Hepatocyte (in vitro differentiated cells): ENCODE measurements around the gene STXBP6. TPM values are rescaled to one million over a fixed set of nuclear protein-coding genes. Genes with fewer than 3 reads are reported as not detected.
"Not testable (repeated sequence)": the region's sequence is repeated elsewhere in the genome, so short reads cannot be mapped to it uniquely, and the experiment has no call there.

Experiments
- DNase-seq: peaks from one replicate; pipeline ENCODE4 v3.0.0-alpha.2; 2016; ENCODE audit warnings: low spot score
- H2AFZ ChIP-seq: fragments of 200-600 bp; sonication (generic); 2 replicates; pipeline ENCODE4 v1.6.0; 2016; ENCODE audit warnings: antibody characterized with exemption, mild to moderate bottlenecking
- H3K27ac ChIP-seq: fragments of 200-600 bp; sonication (generic); 2 replicates; pipeline ENCODE4 v1.5.1; 2016; ENCODE audit warnings: mild to moderate bottlenecking
- H3K27me3 ChIP-seq: fragments of 200-600 bp; sonication (generic); 2 replicates; pipeline ENCODE4 v1.6.1; 2016
- H3K36me3 ChIP-seq: fragments of 200-600 bp; sonication (generic); replicated peaks from 2 replicates; pipeline ENCODE4 v1.5.1; 2016; ENCODE audit warnings: low read depth; ENCODE audit not compliant: insufficient read depth
- H3K4me1 ChIP-seq: fragments of 200-600 bp; sonication (generic); 2 replicates; pipeline ENCODE4 v1.5.1; 2016; ENCODE audit warnings: mild to moderate bottlenecking, moderate library complexity; ENCODE audit not compliant: insufficient read depth
- H3K4me2 ChIP-seq: fragments of 200-600 bp; sonication (generic); 2 replicates; pipeline ENCODE4 v1.6.0; 2016
- H3K4me3 ChIP-seq: fragments of 200-600 bp; sonication (generic); 2 replicates; pipeline ENCODE4 v1.5.1; 2016; ENCODE audit warnings: mild to moderate bottlenecking
- H3K79me2 ChIP-seq: fragments of 200-600 bp; sonication (generic); 2 replicates; pipeline ENCODE4 v1.6.0; 2017; ENCODE audit warnings: mild to moderate bottlenecking
- H3K9me2 ChIP-seq: fragments of 200-600 bp; sonication (generic); replicated peaks from 2 replicates; pipeline ENCODE4 v1.6.0; 2017; ENCODE audit warnings: mild to moderate bottlenecking; ENCODE audit not compliant: insufficient read depth
- H3K9me3 ChIP-seq: fragments of 200-600 bp; sonication (generic); 2 replicates; pipeline ENCODE4 v1.5.1; 2016; ENCODE audit warnings: low read depth, mild to moderate bottlenecking
- H4K20me1 ChIP-seq: fragments of 200-600 bp; sonication (generic); 2 replicates; pipeline ENCODE4 v1.6.0; 2016; ENCODE audit warnings: mild to moderate bottlenecking; ENCODE audit not compliant: insufficient read depth, poor library complexity, severe bottlenecking
- EZH2 ChIP-seq: fragments of 200-600 bp; sonication (generic); IDR thresholded peaks from 2 replicates; pipeline ENCODE4 v1.6.1; 2016; ENCODE audit warnings: antibody characterized with exemption, mild to moderate bottlenecking, borderline replicate concordance
- EZH2phosphoT487 ChIP-seq: fragments of 200-600 bp; sonication (generic); IDR thresholded peaks from one replicate; pipeline ENCODE4 v1.6.1; 2018; ENCODE audit warnings: antibody characterized with exemption, mild to moderate bottlenecking, low read depth, moderate library complexity; ENCODE audit not compliant: unreplicated experiment, severe bottlenecking
- WGBS: methylation state at CpG from one replicate; pipeline ENCODE4 v1.1.6; 2016; ENCODE audit warnings: low lambda C conversion rate; ENCODE audit errors: missing lambda C conversion rate; 5-methylcytosine and 5-hydroxymethylcytosine counted together
- polyA plus RNA-seq: library from polyadenylated mRNA; unstranded; fragments of >200 nt; fragmentation: Nextera tagmentation; extraction: Ambion mirVana; gene quantifications from 2 replicates; pipeline ENCODE4 v1.2.1, GENCODE V29; 2016
- total RNA-seq: library from RNA; depleted of rRNA; stranded (reverse); fragments of >200 nt; gene quantifications from 2 replicates; pipeline ENCODE4 v1.2.3, GENCODE V29; 2014
- TF ChIP-seq, protein P1 (sequence below): fragments of 200-600 bp; sonication (generic); IDR thresholded peaks from 2 replicates; pipeline ENCODE4 v1.5.1; 2016; ENCODE audit warnings: antibody characterized with exemption, mild to moderate bottlenecking; ENCODE audit not compliant: poor library complexity

STXBP6 gene
- total and polyA plus RNA-seq, 2 experiments from 2014 or later: 34.1 to 44.9 TPM

DNA sequence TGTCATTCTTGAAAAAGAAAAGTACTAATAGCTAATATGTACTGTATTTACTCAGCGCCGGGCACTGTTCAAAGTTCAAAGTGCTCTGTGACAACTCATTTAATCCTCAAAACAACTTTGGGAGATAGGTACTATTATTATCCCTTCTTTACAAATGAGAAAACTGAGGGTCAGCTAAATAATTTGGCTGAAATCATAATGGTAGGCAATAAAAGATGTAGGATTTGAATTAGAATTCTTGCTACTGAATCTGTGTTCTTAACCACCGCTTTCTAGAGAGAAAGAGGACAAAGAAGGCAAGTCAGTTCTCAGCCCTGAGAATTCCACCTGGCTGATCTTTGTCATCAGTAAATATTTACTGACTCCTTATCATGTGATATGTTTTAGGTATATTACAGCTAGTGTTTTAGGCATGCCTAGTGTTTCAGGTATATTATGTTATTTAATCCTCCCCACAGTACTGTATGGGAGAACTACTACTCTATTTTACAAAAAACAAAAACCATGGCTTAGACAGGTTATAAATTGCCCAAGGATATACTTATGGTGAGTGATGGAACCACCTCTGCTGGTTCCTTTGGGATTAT is 210.2 kb downstream of the STXBP6 start:
- Histone ChIP-seq H2AFZ (no peak overlapping the region), H3K4me1 (peaks cover 27% of the 10 kb centered on the region), H3K9me3 (no peaks in the 10 kb centered on the region), H4K20me1 (no peaks in the 10 kb centered on the region), H3K27me3 (no peaks in the 10 kb centered on the region), H3K4me3 (no peak overlapping the region), H3K9me2 (no peaks in the 10 kb centered on the region), H3K4me2 (peak overlapping the region; percentile 62), H3K79me2 (no peaks in the 10 kb centered on the region), H3K36me3 (no peaks in the 10 kb centered on the region), H3K27ac (peak overlapping the region; percentile 75)
- no peak for TF ChIP-seq EZH2
- no peak for TF ChIP-seq EZH2phosphoT487
- TF ChIP-seq, protein P1, sequence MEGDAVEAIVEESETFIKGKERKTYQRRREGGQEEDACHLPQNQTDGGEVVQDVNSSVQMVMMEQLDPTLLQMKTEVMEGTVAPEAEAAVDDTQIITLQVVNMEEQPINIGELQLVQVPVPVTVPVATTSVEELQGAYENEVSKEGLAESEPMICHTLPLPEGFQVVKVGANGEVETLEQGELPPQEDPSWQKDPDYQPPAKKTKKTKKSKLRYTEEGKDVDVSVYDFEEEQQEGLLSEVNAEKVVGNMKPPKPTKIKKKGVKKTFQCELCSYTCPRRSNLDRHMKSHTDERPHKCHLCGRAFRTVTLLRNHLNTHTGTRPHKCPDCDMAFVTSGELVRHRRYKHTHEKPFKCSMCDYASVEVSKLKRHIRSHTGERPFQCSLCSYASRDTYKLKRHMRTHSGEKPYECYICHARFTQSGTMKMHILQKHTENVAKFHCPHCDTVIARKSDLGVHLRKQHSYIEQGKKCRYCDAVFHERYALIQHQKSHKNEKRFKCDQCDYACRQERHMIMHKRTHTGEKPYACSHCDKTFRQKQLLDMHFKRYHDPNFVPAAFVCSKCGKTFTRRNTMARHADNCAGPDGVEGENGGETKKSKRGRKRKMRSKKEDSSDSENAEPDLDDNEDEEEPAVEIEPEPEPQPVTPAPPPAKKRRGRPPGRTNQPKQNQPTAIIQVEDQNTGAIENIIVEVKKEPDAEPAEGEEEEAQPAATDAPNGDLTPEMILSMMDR: no peak
- peak; percentile 40 for DNase-seq
- WGBS: 47% methylated on average over 3 of the region's 3 CpGs

- WGBS: 17% methylated on average over 4 of the region's 4 CpGs
- peaks cover 27% of the 10 kb centered on the region for H3K4me1 ChIP-seq
- no peak overlapping the region for H2AFZ ChIP-seq
- H3K9me3 ChIP-seq: no peaks in the 10 kb centered on the region
- no peak overlapping the region for H3K4me3 ChIP-seq
- H3K9me2 ChIP-seq: no peaks in the 10 kb centered on the region
- H4K20me1 ChIP-seq: no peaks in the 10 kb centered on the region
- no peaks in the 10 kb centered on the region for H3K36me3 ChIP-seq
- no peaks in the 10 kb centered on the region for H3K79me2 ChIP-seq
- TF ChIP-seq EZH2phosphoT487 (no peak), EZH2 (no peak)
- TF ChIP-seq, protein P1: no peak
- H3K4me2 ChIP-seq: peak overlapping the region; percentile 62
- H3K27ac ChIP-seq: peak overlapping the region; percentile 75
- no peak for DNase-seq
- H3K27me3 ChIP-seq: no peaks in the 10 kb centered on the region
These were observed 210.9 kb downstream of the STXBP6 start for GRCh38 chr14:24838945-24839616.

GRCh38 chr14:24837280-24838046 is 212.5 kb downstream of the STXBP6 start:
- Histone ChIP-seq H3K27ac (no peak overlapping the region), H4K20me1 (no peaks in the 10 kb centered on the region), H3K9me2 (no peaks in the 10 kb centered on the region), H2AFZ (no peak overlapping the region), H3K9me3 (no peaks in the 10 kb centered on the region), H3K4me2 (no peak overlapping the region), H3K4me1 (peaks cover 19% of the 10 kb centered on the region), H3K36me3 (no peaks in the 10 kb centered on the region), H3K4me3 (no peak overlapping the region), H3K79me2 (no peaks in the 10 kb centered on the region), H3K27me3 (no peaks in the 10 kb centered on the region)
- no peak for DNase-seq
- no peak for TF ChIP-seq EZH2phosphoT487
- TF ChIP-seq EZH2: no peak
- TF ChIP-seq, protein P1: no peak
- 89% methylated on average over 3 of the region's 3 CpGs for WGBS

DNA sequence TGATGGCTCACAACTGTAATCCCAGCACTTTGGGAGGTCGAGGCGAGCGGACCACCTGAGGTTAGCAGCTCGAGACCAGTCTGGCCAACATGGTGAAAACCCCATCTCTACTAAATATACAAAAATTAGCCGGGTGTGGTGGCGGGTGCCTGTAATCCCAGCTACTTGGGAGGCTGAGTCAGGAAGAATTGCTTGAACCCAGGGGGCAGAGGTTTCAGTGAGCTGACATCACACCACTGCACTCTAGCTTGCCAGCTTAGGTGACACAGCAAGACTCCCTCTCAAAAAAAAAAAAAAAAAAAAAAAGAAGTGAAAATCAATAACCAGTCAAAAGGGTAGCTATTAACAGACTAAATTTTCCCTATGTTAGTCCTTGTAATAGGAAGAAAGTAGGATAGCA is 213.6 kb downstream of the STXBP6 start:
- not testable (repeated sequence) for DNase-seq, H4K20me1 ChIP-seq, H3K27ac ChIP-seq, H3K9me3 ChIP-seq, H2AFZ ChIP-seq, H3K9me2 ChIP-seq, H3K79me2 ChIP-seq, H3K36me3 ChIP-seq, H3K4me3 ChIP-seq, H3K27me3 ChIP-seq, H3K4me2 ChIP-seq
- H3K4me1 ChIP-seq: peaks cover 19% of the 10 kb centered on the region
- 95% methylated on average over 6 of the region's 6 CpGs for WGBS
